HCT116 (cell line): ENCODE measurements around the gene THSD4. TPM values are rescaled to one million over a fixed set of nuclear protein-coding genes. Genes with fewer than 3 reads are reported as not detected.

Source experiments
- ATAC-seq: fragments of 200-7000 bp; cut with Tn5 transposase; 2 replicates; pipeline ENCODE4 v1.9.1; 2020; ENCODE audit warnings: mild to moderate bottlenecking, moderate library complexity
- BruUV-seq: library from RNA; stranded (reverse); fragments of 400-500 nt; replicated peaks from 2 replicates; lab custom pipeline; 2021; lab: Mats Ljungman, UMichigan
- CTCF ChIA-PET: fragments of 300-600 bp; sonication (Branson Sonifier 250); formaldehyde crosslinking; loops from one replicate; lab custom pipeline; 2021; ENCODE audit warnings: antibody characterized with exemption; lab: Charles Lee
- POLR2A ChIA-PET: fragments of 300-600, 350-600 bp; sonication (Branson Sonifier 250); formaldehyde crosslinking; loops from one replicate; lab custom pipeline; 2021; ENCODE audit warnings: antibody characterized with exemption; lab: Charles Lee
- RAD21 ChIA-PET, 2 experiments: fragments of 300-600 bp; sonication (Branson Sonifier 250); formaldehyde crosslinking; loops; one replicate each; lab custom pipeline; 2023; ENCODE audit warnings: low total read pairs in 2 of 2; ENCODE audit not compliant: uncharacterized antibody in 2 of 2, unreplicated experiment in 2 of 2, low non-redundant PET in 1 of 2; lab: Charles Lee
- DNase-seq: peaks from one replicate; pipeline ENCODE4 v3.0.0-alpha.2; 2010; ENCODE audit warnings: low read depth, low spot score
- H2AFZ ChIP-seq: fragments of 200-600 bp; shearing (Covaris generic), sonication (generic); 2 replicates; pipeline ENCODE4 v1.6.1; 2017; ENCODE audit warnings: low read depth, mixed run types, mixed read lengths, antibody characterized with exemption, low read length; ENCODE audit not compliant: poor library complexity, severe bottlenecking
- H3K27ac ChIP-seq: 2 replicates; pipeline ENCODE4 v1.5.1; 2012; ENCODE audit warnings: low read depth, low read length
- H3K27me3 ChIP-seq: fragments of 200-600 bp; sonication (generic); 2 replicates; pipeline ENCODE4 v1.6.1; 2016; ENCODE audit warnings: mixed run types, low read length, mixed read lengths; ENCODE audit not compliant: insufficient read depth
- H3K36me3 ChIP-seq, 2 experiments: fragments of 200-500 bp in 1 of 2; fragments of 200-600 bp in 1 of 2; sonication (Bioruptor generic) in 1 of 2; sonication (generic) in 1 of 2; 2 replicates each; pipeline versions ENCODE4 v1.5.1 to v1.6.1; 2014 to 2016; ENCODE audit warnings: low read length in 2 of 2, inconsistent platforms in 1 of 2, mixed read lengths in 1 of 2, mixed run types in 1 of 2; ENCODE audit not compliant: insufficient read depth in 2 of 2, control insufficient read depth in 1 of 2
- H3K4me1 ChIP-seq, 2 experiments: fragments of 200-600 bp in 1 of 2; sonication (generic) in 1 of 2; 2 replicates each; pipeline versions ENCODE4 v1.5.1 to v1.6.1; 2012 to 2017; ENCODE audit warnings: low read length in 2 of 2, inconsistent platforms in 1 of 2, mild to moderate bottlenecking in 1 of 2, mixed read lengths in 1 of 2, mixed run types in 1 of 2, moderate library complexity in 1 of 2; ENCODE audit not compliant: insufficient read depth in 2 of 2, control insufficient read depth in 1 of 2
- H3K4me2 ChIP-seq: fragments of 200-600 bp; sonication (generic); 2 replicates; pipeline ENCODE4 v1.6.1; 2017; ENCODE audit warnings: mixed run types, low read length, mixed read lengths
- H3K4me3 ChIP-seq, 2 experiments: fragments of 200-600 bp in 1 of 2; sonication (generic) in 1 of 2; replicated peaks in 1 of 2; 2 replicates each; pipeline ENCODE4 v1.5.1; 2011 to 2016; ENCODE audit warnings: low read length in 2 of 2, control low read depth in 1 of 2, low read depth in 1 of 2, mild to moderate bottlenecking in 1 of 2, mixed read lengths in 1 of 2, mixed run types in 1 of 2
- H3K79me2 ChIP-seq: fragments of 200-600 bp; sonication (generic); 2 replicates; pipeline ENCODE4 v1.6.1; 2017; ENCODE audit warnings: mild to moderate bottlenecking, mixed run types, low read length, moderate library complexity, mixed read lengths; ENCODE audit not compliant: insufficient read depth
- H3K9ac ChIP-seq: fragments of 200-600 bp; sonication (generic); 2 replicates; pipeline ENCODE4 v1.6.1; 2016; ENCODE audit warnings: low read length, mixed read lengths
- H3K9me2 ChIP-seq: fragments of 200-600 bp; sonication (generic), shearing (Covaris generic); 2 replicates; pipeline ENCODE4 v1.6.1; 2017; ENCODE audit warnings: mixed run types, mild to moderate bottlenecking, moderate library complexity; ENCODE audit not compliant: insufficient read depth
- H3K9me3 ChIP-seq, 2 experiments: fragments of 200-500 bp in 1 of 2; fragments of 200-600 bp in 1 of 2; sonication (Bioruptor generic) in 1 of 2; sonication (generic) in 1 of 2; 2 replicates each; pipeline ENCODE4 v1.6.1; 2014 to 2017; ENCODE audit warnings: low read length in 2 of 2, mixed read lengths in 2 of 2, inconsistent platforms in 1 of 2, low read depth in 1 of 2, mild to moderate bottlenecking in 1 of 2, mixed run types in 1 of 2, moderate library complexity in 1 of 2; ENCODE audit not compliant: control insufficient read depth in 1 of 2, insufficient read depth in 1 of 2
- H4K20me1 ChIP-seq: fragments of 200-600 bp; sonication (generic), shearing (Covaris generic); 2 replicates; pipeline ENCODE4 v1.6.1; 2017; ENCODE audit warnings: mixed run types, mild to moderate bottlenecking, moderate library complexity; ENCODE audit not compliant: insufficient read depth
- CBX3 ChIP-seq: IDR thresholded peaks from 2 replicates; pipeline ENCODE4 v1.6.1; 2012; ENCODE audit warnings: low read depth
- CEBPB ChIP-seq: IDR thresholded peaks from 2 replicates; pipeline ENCODE4 v1.6.1; 2012; ENCODE audit warnings: low read depth
- EGR1 ChIP-seq: IDR thresholded peaks from 2 replicates; pipeline ENCODE4 v1.6.1; 2012; ENCODE audit warnings: low read depth
- ELF1 ChIP-seq: IDR thresholded peaks from 2 replicates; pipeline ENCODE4 v1.6.1; 2012; ENCODE audit warnings: low read depth, borderline replicate concordance
- EZH2 ChIP-seq: fragments of 200-600 bp; sonication (generic); IDR thresholded peaks from 2 replicates; pipeline ENCODE4 v1.6.1; 2017; ENCODE audit warnings: antibody characterized with exemption, mixed run types
- EZH2phosphoT487 ChIP-seq: fragments of 200-600 bp; IDR thresholded peaks from 2 replicates; pipeline ENCODE4 v1.6.1; 2018; ENCODE audit warnings: antibody characterized with exemption, borderline replicate concordance
- FOSL1 ChIP-seq: IDR thresholded peaks from 2 replicates; pipeline ENCODE4 v1.6.1; 2012; ENCODE audit warnings: low read depth
- JUND ChIP-seq: IDR thresholded peaks from 2 replicates; pipeline ENCODE4 v1.6.1; 2012
- POLR2A ChIP-seq: IDR thresholded peaks from 2 replicates; pipeline ENCODE4 v1.7.0; 2011; ENCODE audit warnings: borderline replicate concordance; ENCODE audit not compliant: insufficient read depth, insufficient read length; ENCODE audit errors: extremely low read depth
- POLR2AphosphoS5 ChIP-seq: IDR thresholded peaks from 2 replicates; pipeline ENCODE4 v1.6.1; 2011; ENCODE audit warnings: mild to moderate bottlenecking, low read depth, low read length, moderate library complexity
- RAD21 ChIP-seq: IDR thresholded peaks from 2 replicates; pipeline ENCODE4 v1.6.1; 2012; ENCODE audit warnings: low read depth, mild to moderate bottlenecking
- SIN3A ChIP-seq: IDR thresholded peaks from 2 replicates; pipeline ENCODE4 v1.6.1; 2012; ENCODE audit warnings: low read depth
- SP1 ChIP-seq: IDR thresholded peaks from 2 replicates; pipeline ENCODE4 v1.6.1; 2012; ENCODE audit warnings: low read depth
- ZFX ChIP-seq: fragments of 450-650 bp; IDR thresholded peaks from 2 replicates; pipeline ENCODE4 v1.6.1; 2017
- ZNF274 ChIP-seq: fragments of 200-500 bp; sonication (Bioruptor generic); IDR thresholded peaks from 2 replicates; pipeline ENCODE4 v1.6.1; 2014; ENCODE audit warnings: mild to moderate bottlenecking, low read depth, low read length, inconsistent platforms
- intact Hi-C: fragments of 100-400 bp; cut with micrococcal nuclease; formaldehyde crosslinking; loops from 2 replicates; pipeline ENCODE4 v1.10.0; 2022
- total RNA-seq: library from RNA; stranded (reverse); gene quantifications from one replicate; pipeline ENCODE4 v1.2.1, GENCODE V29; 2021; ENCODE audit not compliant: unreplicated experiment
- TF ChIP-seq, protein P1 (sequence below): IDR thresholded peaks from 2 replicates; pipeline ENCODE4 v1.6.1; 2011; ENCODE audit warnings: mild to moderate bottlenecking, low read length, moderate library complexity; ENCODE audit not compliant: insufficient replicate concordance; ENCODE audit errors: extremely low read depth
- TF ChIP-seq, protein P2 (sequence below): IDR thresholded peaks from 2 replicates; pipeline ENCODE4 v1.6.1; 2012; ENCODE audit warnings: low read depth
- TF ChIP-seq, protein P3 (sequence below): IDR thresholded peaks from 2 replicates; pipeline ENCODE4 v1.6.1; 2012

The THSD4 gene
- total RNA-seq, 1 experiment from 2014 or later, result 30.5 TPM

DNA sequence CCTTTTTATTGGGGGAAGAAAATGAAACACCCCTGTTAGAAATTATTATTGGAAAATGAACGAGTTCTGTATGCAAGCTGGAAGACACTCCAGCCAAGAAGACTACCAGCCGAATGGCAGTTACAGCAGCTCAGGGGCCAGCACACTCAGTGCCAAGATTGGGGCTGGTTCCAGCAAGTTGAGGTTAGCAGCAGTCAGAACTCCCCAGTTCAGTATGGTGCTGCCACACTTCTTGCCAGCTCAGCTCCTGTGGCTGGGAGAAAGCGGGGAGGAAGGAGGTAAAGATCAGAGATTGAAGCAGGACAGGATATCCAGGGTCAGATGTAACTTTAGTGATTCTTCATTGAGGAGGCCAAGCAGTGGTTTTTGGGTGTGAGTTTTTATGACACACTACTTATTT, 414.8 kb downstream of the THSD4 start:
- Histone ChIP-seq H3K4me2 (no peak overlapping the region), H3K27me3 (no peaks in the 10 kb centered on the region), H3K4me1 (no peaks in the 10 kb centered on the region), H3K4me3 (no peak overlapping the region), H2AFZ (no peak overlapping the region), H3K36me3 (no peaks in the 10 kb centered on the region), H3K9me2 (no peaks in the 10 kb centered on the region), H3K79me2 (no peaks in the 10 kb centered on the region), H3K27ac (no peak overlapping the region), H4K20me1 (no peaks in the 10 kb centered on the region), H3K9ac (no peak overlapping the region), H3K9me3 (0 out of 4 replicates have a peak, but pooled peaks cover 0 to 3% of the 10 kb centered on the region in 2 experiments)
- BruUV-seq, result no TSS peak
- DNase-seq (no peak), ATAC-seq (no peak)
- TF ChIP-seq, protein P1, sequence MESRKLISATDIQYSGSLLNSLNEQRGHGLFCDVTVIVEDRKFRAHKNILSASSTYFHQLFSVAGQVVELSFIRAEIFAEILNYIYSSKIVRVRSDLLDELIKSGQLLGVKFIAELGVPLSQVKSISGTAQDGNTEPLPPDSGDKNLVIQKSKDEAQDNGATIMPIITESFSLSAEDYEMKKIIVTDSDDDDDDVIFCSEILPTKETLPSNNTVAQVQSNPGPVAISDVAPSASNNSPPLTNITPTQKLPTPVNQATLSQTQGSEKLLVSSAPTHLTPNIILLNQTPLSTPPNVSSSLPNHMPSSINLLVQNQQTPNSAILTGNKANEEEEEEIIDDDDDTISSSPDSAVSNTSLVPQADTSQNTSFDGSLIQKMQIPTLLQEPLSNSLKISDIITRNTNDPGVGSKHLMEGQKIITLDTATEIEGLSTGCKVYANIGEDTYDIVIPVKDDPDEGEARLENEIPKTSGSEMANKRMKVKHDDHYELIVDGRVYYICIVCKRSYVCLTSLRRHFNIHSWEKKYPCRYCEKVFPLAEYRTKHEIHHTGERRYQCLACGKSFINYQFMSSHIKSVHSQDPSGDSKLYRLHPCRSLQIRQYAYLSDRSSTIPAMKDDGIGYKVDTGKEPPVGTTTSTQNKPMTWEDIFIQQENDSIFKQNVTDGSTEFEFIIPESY, result no peak
- TF ChIP-seq CBX3 (no peak), CEBPB (no peak), FOSL1 (no peak), SP1 (no peak), ZFX (no peak), EZH2phosphoT487 (no peak), JUND (no peak), EGR1 (no peak), RAD21 (no peak), ELF1 (no peak), ZNF274 (no peak), POLR2A (no peak), POLR2AphosphoS5 (no peak), SIN3A (no peak), EZH2 (no peak)
- TF ChIP-seq, protein P2, sequence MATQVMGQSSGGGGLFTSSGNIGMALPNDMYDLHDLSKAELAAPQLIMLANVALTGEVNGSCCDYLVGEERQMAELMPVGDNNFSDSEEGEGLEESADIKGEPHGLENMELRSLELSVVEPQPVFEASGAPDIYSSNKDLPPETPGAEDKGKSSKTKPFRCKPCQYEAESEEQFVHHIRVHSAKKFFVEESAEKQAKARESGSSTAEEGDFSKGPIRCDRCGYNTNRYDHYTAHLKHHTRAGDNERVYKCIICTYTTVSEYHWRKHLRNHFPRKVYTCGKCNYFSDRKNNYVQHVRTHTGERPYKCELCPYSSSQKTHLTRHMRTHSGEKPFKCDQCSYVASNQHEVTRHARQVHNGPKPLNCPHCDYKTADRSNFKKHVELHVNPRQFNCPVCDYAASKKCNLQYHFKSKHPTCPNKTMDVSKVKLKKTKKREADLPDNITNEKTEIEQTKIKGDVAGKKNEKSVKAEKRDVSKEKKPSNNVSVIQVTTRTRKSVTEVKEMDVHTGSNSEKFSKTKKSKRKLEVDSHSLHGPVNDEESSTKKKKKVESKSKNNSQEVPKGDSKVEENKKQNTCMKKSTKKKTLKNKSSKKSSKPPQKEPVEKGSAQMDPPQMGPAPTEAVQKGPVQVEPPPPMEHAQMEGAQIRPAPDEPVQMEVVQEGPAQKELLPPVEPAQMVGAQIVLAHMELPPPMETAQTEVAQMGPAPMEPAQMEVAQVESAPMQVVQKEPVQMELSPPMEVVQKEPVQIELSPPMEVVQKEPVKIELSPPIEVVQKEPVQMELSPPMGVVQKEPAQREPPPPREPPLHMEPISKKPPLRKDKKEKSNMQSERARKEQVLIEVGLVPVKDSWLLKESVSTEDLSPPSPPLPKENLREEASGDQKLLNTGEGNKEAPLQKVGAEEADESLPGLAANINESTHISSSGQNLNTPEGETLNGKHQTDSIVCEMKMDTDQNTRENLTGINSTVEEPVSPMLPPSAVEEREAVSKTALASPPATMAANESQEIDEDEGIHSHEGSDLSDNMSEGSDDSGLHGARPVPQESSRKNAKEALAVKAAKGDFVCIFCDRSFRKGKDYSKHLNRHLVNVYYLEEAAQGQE, result no peak
- TF ChIP-seq, protein P3, sequence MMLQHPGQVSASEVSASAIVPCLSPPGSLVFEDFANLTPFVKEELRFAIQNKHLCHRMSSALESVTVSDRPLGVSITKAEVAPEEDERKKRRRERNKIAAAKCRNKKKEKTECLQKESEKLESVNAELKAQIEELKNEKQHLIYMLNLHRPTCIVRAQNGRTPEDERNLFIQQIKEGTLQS, result no peak
- POLR2A ChIA-PET, result no interaction called here
- CTCF ChIA-PET, result no interaction called here
- intact Hi-C loops, result no loop called here
- RAD21 ChIA-PET, result no interaction called here
